Peyer's patch (tissue), 4 donors: ENCODE measurements around the gene MUSTN1. TPM values are rescaled to one million over a fixed set of nuclear protein-coding genes. Genes with fewer than 3 reads are reported as not detected.

Experiments used
- DNase-seq, 3 donors: peaks; one replicate each; pipeline ENCODE4 v3.0.0-alpha.2; 2017 to 2019
- H3K27ac ChIP-seq, 4 donors: fragments of 200-600 bp; sonication (generic); one replicate each; pipeline ENCODE4 v1.5.1; 2016 to 2019
- H3K27me3 ChIP-seq, 2 donors: fragments of 200-600 bp; sonication (generic); one replicate each; pipeline ENCODE4 v1.5.1; 2019
- H3K36me3 ChIP-seq, 3 donors: fragments of 200-600 bp; sonication (generic); one replicate each; pipeline ENCODE4 v1.5.1; 2016 to 2019
- H3K4me1 ChIP-seq, 4 donors: fragments of 200-600 bp; sonication (generic); one replicate each; pipeline ENCODE4 v1.5.1; 2016 to 2019
- H3K4me3 ChIP-seq, 4 donors: fragments of 200-600 bp; sonication (generic); 1 replicate in 3 of 4; 2 replicates in 1 of 4; pipeline ENCODE4 v1.5.1; 2016 to 2019; ENCODE audit warnings: mild to moderate bottlenecking in 1 of 4
- H3K9me3 ChIP-seq, 4 donors: fragments of 200-600 bp; sonication (generic); one replicate each; pipeline ENCODE4 v1.5.1; 2016 to 2019; ENCODE audit warnings: mild to moderate bottlenecking in 1 of 4
- CTCF ChIP-seq, 6 experiments: fragments of 450-650 bp in 4 of 6; fragments of 200-600 bp in 2 of 6; sonication (generic) in 1 of 6; IDR thresholded peaks; one replicate each; pipeline ENCODE4 v1.5.1; 2017 to 2019; ENCODE audit warnings: antibody characterized with exemption in 6 of 6, mild to moderate bottlenecking in 3 of 6, moderate library complexity in 1 of 6
- POLR2A ChIP-seq, 2 donors: fragments of 450-650 bp; IDR thresholded peaks; one replicate each; pipeline ENCODE4 v1.5.1; 2017; ENCODE audit warnings: antibody characterized with exemption in 2 of 2, mild to moderate bottlenecking in 2 of 2, moderate library complexity in 2 of 2
- total RNA-seq, 4 donors: library from RNA; depleted of rRNA; stranded (reverse); fragments of >200 nt; gene quantifications; one replicate each; pipeline ENCODE4 v1.1.0, GENCODE V29; 2016

The MUSTN1 gene
- total RNA-seq, 4 donors from 2014 or later = 2.3 to 28.9 (median 11.9) TPM

DNA sequence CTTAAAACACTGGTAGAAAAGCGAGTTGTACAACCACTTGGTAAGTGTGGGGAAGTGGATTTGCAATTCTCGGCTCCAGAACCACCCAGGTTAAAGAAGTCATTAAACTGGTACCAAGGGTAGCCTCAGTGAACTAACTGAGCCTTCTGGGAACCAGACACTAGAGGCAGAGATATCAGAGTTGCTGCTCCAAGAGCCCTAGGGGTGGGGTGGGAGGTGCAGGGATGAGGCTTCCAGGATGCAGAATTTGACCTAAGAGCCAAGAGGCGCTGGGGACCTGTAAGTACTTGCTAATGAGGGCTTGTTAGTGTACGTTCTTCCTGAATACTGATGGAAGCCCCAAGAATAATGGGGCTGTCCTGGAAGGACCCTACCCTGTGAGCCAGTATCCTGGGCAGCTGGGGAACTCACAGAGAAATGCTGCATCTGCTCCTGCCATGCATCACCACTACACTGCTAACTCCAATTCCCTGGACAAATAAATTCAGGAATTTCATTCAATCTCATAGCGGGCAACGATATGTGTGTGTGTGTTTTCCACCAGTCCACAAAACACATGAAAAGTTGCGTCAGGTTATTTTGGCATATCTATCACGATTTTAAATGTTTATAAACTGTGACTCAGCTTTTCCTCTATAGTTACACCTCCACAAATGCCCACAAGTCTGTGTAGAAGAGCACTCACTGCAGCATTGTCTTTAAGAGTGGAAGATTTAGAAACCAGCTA lies 38.8 kb upstream of the MUSTN1 start:
- Histone ChIP-seq H3K36me3 (no peaks in the 10 kb centered on the region), H3K27me3 (no peaks in the 10 kb centered on the region)
- no peak for TF ChIP-seq POLR2A (IDR thresholded peaks at IDR 0.05)
- TF ChIP-seq CTCF (IDR thresholded peaks at IDR 0.05) = no peak

GRCh38 chr3:52872245-52872644 lies 37.4 kb upstream of the MUSTN1 start:
- no peak for DNase-seq
- H3K4me1 ChIP-seq = peaks cover 0 to 9% (median 0%) of the 10 kb centered on the region in 4 donors
- no peaks in the 10 kb centered on the region for H3K9me3 ChIP-seq
- H3K36me3 ChIP-seq = no peaks in the 10 kb centered on the region
- TF ChIP-seq POLR2A (IDR thresholded peaks at IDR 0.05) (no peak), CTCF (IDR thresholded peaks at IDR 0.05) (no peak)
- H3K27ac ChIP-seq = no peak overlapping the region
- no peak overlapping the region for H3K4me3 ChIP-seq
- H3K27me3 ChIP-seq = no peaks in the 10 kb centered on the region

More for the DNA sequence above, 38.8 kb upstream of the MUSTN1 start:
- Histone ChIP-seq H3K4me1 (peaks cover 0 to 9% (median 0%) of the 10 kb centered on the region in 4 donors), H3K27ac (no peak overlapping the region), H3K4me3 (no peak overlapping the region), H3K9me3 (no peaks in the 10 kb centered on the region)
- DNase-seq = no peak

DNA sequence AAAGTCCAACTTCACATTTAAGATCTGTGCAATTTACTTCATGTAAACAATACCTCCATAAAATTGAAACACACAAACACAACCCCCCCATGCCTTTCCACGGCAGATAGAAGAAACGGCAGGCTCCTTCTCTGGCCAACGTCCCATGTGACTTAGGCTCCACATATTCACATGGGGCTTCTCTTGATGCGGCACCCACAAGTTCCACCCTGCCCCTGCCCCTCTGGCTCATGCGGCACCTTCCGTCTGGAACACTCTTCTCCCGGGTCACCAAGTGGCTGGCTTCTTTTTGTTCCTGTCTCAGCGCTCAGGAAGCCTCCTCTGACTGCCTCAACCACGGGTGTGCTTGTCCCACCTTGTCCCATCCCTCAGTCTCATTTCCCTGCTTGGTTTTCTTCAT lies 36.9 kb upstream of the MUSTN1 start:
- DNase-seq = no peak
- TF ChIP-seq CTCF (IDR thresholded peaks at IDR 0.05) (no peak), POLR2A (IDR thresholded peaks at IDR 0.05) (no peak)
- Histone ChIP-seq H3K4me3 (no peak overlapping the region), H3K27me3 (no peaks in the 10 kb centered on the region), H3K36me3 (no peaks in the 10 kb centered on the region), H3K9me3 (no peaks in the 10 kb centered on the region), H3K4me1 (peaks cover 0 to 9% (median 0%) of the 10 kb centered on the region in 4 donors), H3K27ac (no peak overlapping the region)

GRCh38 chr3:52870471-52870870 lies 35.7 kb upstream of the MUSTN1 start:
- H3K27me3 ChIP-seq = no peaks in the 10 kb centered on the region
- TF ChIP-seq POLR2A (IDR thresholded peaks at IDR 0.05) (no peak), CTCF (IDR thresholded peaks at IDR 0.05) (no peak)

DNA sequence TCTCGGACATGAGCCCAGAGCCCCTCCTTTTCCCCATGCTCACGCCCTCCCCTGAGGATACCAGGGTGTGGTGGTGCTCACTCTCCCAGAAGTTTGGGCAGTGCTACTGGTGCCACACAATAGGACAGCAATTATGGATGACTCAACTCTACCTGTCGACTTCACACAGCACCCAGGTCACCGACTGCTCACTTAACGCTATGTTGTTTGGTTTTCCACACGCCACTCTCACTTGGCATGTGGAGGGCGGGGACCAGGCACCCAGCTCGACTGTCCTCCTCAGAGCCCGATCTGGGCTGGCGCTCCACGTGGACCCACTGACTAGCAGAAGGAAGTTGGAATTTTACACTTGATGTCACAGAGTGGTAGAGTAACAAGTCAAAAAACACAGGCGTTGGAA lies 31.6 kb upstream of the MUSTN1 start:
- Histone ChIP-seq H3K27ac (no peak overlapping the region), H3K36me3 (no peaks in the 10 kb centered on the region), H3K4me1 (no peaks in the 10 kb centered on the region), H3K9me3 (peaks cover 0 to 3% (median 0%) of the 10 kb centered on the region in 4 donors), H3K4me3 (no peak overlapping the region), H3K27me3 (no peaks in the 10 kb centered on the region)
- no peak for DNase-seq
- TF ChIP-seq POLR2A (IDR thresholded peaks at IDR 0.05) (no peak), CTCF (IDR thresholded peaks at IDR 0.05) (no peak)

More at GRCh38 chr3:52870471-52870870, 35.7 kb upstream of the MUSTN1 start:
- no peaks in the 10 kb centered on the region for H3K36me3 ChIP-seq
- H3K4me1 ChIP-seq = peaks cover 0 to 9% (median 0%) of the 10 kb centered on the region in 4 donors
- no peak overlapping the region for H3K27ac ChIP-seq
- H3K4me3 ChIP-seq = no peak overlapping the region
- H3K9me3 ChIP-seq = no peaks in the 10 kb centered on the region
- no peak for DNase-seq
